ENCODE results near the gene TFDP1.
A peak's percentile ranks its signal among the peaks of the same experiment; 100 is the strongest.
"Not testable (repeated sequence)": the region's sequence is repeated elsewhere in the genome, so short reads cannot be mapped to it uniquely, and the experiment has no call there.

The TFDP1 gene

GRCh38 chr13:113559061-113559460, 25.5 kb upstream of the TFDP1 start:
- H3K27ac Mint-ChIP-seq: peak overlapping the region; percentile 43
- H3K4me3 Mint-ChIP-seq: no peak overlapping the region
- no peaks in the 10 kb centered on the region for H3K36me3 Mint-ChIP-seq
- H3K9me3 Mint-ChIP-seq: no peaks in the 10 kb centered on the region
- no peak for ATAC-seq
- no peaks in the 10 kb centered on the region for H3K4me1 Mint-ChIP-seq
- DNase-seq (ENCODE audit: low spot score in 2 of 2): peak in 1 of 2 donors; percentile 23

GRCh38 chr13:113559901-113560644, 24.5 kb upstream of the TFDP1 start:
- H3K4me1 Mint-ChIP-seq: no peaks in the 10 kb centered on the region
- no peaks in the 10 kb centered on the region for H3K9me3 Mint-ChIP-seq
- no peaks in the 10 kb centered on the region for H3K36me3 Mint-ChIP-seq
- ATAC-seq (no peak), DNase-seq (ENCODE audit: low spot score in 2 of 2) (peak in 1 of 2 donors; percentile 32)
- H3K4me3 Mint-ChIP-seq: no peak overlapping the region
- H3K27ac Mint-ChIP-seq: no peak overlapping the region

- no peak overlapping the region for H3K4me3 Mint-ChIP-seq
- H3K9me3 Mint-ChIP-seq: no peaks in the 10 kb centered on the region
- DNase-seq (ENCODE audit: low spot score in 2 of 2) (peak in 1 of 2 donors; percentile 38), ATAC-seq (no peak)
- H3K4me1 Mint-ChIP-seq: no peaks in the 10 kb centered on the region
- H3K27ac Mint-ChIP-seq: peak overlapping the region; percentile 32
- H3K36me3 Mint-ChIP-seq: no peaks in the 10 kb centered on the region
These were observed 23.7 kb upstream of the TFDP1 start for GRCh38 chr13:113560645-113561416.

GRCh38 chr13:113561417-113562084, 23.0 kb upstream of the TFDP1 start:
- no peak overlapping the region for H3K4me3 Mint-ChIP-seq
- H3K36me3 Mint-ChIP-seq: no peaks in the 10 kb centered on the region
- ATAC-seq (no peak), DNase-seq (ENCODE audit: low spot score in 2 of 2) (peak in 1 of 2 donors; percentile 42)
- peak overlapping the region; percentile 32 for H3K27ac Mint-ChIP-seq
- no peaks in the 10 kb centered on the region for H3K9me3 Mint-ChIP-seq
- H3K4me1 Mint-ChIP-seq: no peaks in the 10 kb centered on the region

GRCh38 chr13:113562085-113562749, 22.3 kb upstream of the TFDP1 start:
- no peak overlapping the region for H3K4me3 Mint-ChIP-seq
- DNase-seq (ENCODE audit: low spot score in 2 of 2) (peak in 1 of 2 donors; percentile 68), ATAC-seq (peak; percentile 57)
- H3K9me3 Mint-ChIP-seq: no peaks in the 10 kb centered on the region
- H3K4me1 Mint-ChIP-seq: no peaks in the 10 kb centered on the region
- no peaks in the 10 kb centered on the region for H3K36me3 Mint-ChIP-seq
- peak overlapping the region; percentile 48 for H3K27ac Mint-ChIP-seq

- H3K4me3 Mint-ChIP-seq: no peak overlapping the region
- no peaks in the 10 kb centered on the region for H3K4me1 Mint-ChIP-seq
- DNase-seq (ENCODE audit: low spot score in 2 of 2): peak in 1 of 2 donors; percentile 36
- H3K9me3 Mint-ChIP-seq: no peaks in the 10 kb centered on the region
- peak overlapping the region; percentile 48 for H3K27ac Mint-ChIP-seq
- H3K36me3 Mint-ChIP-seq: no peaks in the 10 kb centered on the region
- no peak for ATAC-seq
These were observed 21.7 kb upstream of the TFDP1 start for GRCh38 chr13:113562844-113563243.

GRCh38 chr13:113563511-113563910, 21.0 kb upstream of the TFDP1 start:
- H3K27ac Mint-ChIP-seq, H3K36me3 Mint-ChIP-seq, H3K4me3 Mint-ChIP-seq, H3K9me3 Mint-ChIP-seq, ATAC-seq, H3K4me1 Mint-ChIP-seq: not testable (repeated sequence)
- peak in 1 of 2 donors; percentile 30 for DNase-seq (ENCODE audit: low spot score in 2 of 2)

- H3K4me3 Mint-ChIP-seq: no peak overlapping the region
- H3K9me3 Mint-ChIP-seq: no peaks in the 10 kb centered on the region
- H3K27ac Mint-ChIP-seq: no peak overlapping the region
- no peaks in the 10 kb centered on the region for H3K4me1 Mint-ChIP-seq
- no peak for ATAC-seq
- no peaks in the 10 kb centered on the region for H3K36me3 Mint-ChIP-seq
- DNase-seq (ENCODE audit: low spot score in 2 of 2): peak in 1 of 2 donors; percentile 23
These were observed 20.1 kb upstream of the TFDP1 start for GRCh38 chr13:113564331-113565023.

GRCh38 chr13:113565526-113566226, 18.9 kb upstream of the TFDP1 start:
- no peak for ATAC-seq
- peak in 1 of 2 donors; percentile 25 for DNase-seq (ENCODE audit: low spot score in 2 of 2)
- Mint-ChIP-seq H3K4me3 (no peak overlapping the region), H3K27ac (no peak overlapping the region), H3K9me3 (no peaks in the 10 kb centered on the region), H3K4me1 (no peaks in the 10 kb centered on the region), H3K36me3 (no peaks in the 10 kb centered on the region)

GRCh38 chr13:113566227-113566561, 18.4 kb upstream of the TFDP1 start:
- H3K27ac Mint-ChIP-seq: no peak overlapping the region
- DNase-seq (ENCODE audit: low spot score in 2 of 2) (peak in 1 of 2 donors; percentile 17), ATAC-seq (no peak)
- H3K4me1 Mint-ChIP-seq: no peaks in the 10 kb centered on the region
- no peak overlapping the region for H3K4me3 Mint-ChIP-seq
- no peaks in the 10 kb centered on the region for H3K36me3 Mint-ChIP-seq
- no peaks in the 10 kb centered on the region for H3K9me3 Mint-ChIP-seq

GRCh38 chr13:113567681-113568080, 16.9 kb upstream of the TFDP1 start:
- no peak for DNase-seq (ENCODE audit: low spot score in 2 of 2)
- Mint-ChIP-seq H3K27ac (no peak overlapping the region), H3K9me3 (no peaks in the 10 kb centered on the region), H3K4me3 (no peak overlapping the region), H3K4me1 (no peaks in the 10 kb centered on the region), H3K36me3 (no peaks in the 10 kb centered on the region)
- ATAC-seq: no peak

- H3K9me3 Mint-ChIP-seq: peaks cover 12% of the 10 kb centered on the region
- H3K27ac Mint-ChIP-seq: no peak overlapping the region
- ATAC-seq (no peak), DNase-seq (ENCODE audit: low spot score in 2 of 2) (no peak)
- H3K4me3 Mint-ChIP-seq: no peak overlapping the region
- no peaks in the 10 kb centered on the region for H3K4me1 Mint-ChIP-seq
- H3K36me3 Mint-ChIP-seq: no peaks in the 10 kb centered on the region
These were observed 11.5 kb upstream of the TFDP1 start for GRCh38 chr13:113573065-113573464.

GRCh38 chr13:113576597-113576996, 8.0 kb upstream of the TFDP1 start:
- no peak for DNase-seq (ENCODE audit: low spot score in 2 of 2)
- Mint-ChIP-seq H3K36me3 (no peaks in the 10 kb centered on the region), H3K9me3 (peaks cover 14% of the 10 kb centered on the region), H3K4me1 (no peaks in the 10 kb centered on the region), H3K4me3 (no peak overlapping the region), H3K27ac (no peak overlapping the region)
- ATAC-seq: no peak

GRCh38 chr13:113577881-113578435, 6.6 kb upstream of the TFDP1 start:
- no peak for DNase-seq (ENCODE audit: low spot score in 2 of 2)
- no peaks in the 10 kb centered on the region for H3K4me1 Mint-ChIP-seq
- H3K36me3 Mint-ChIP-seq: no peaks in the 10 kb centered on the region
- no peak overlapping the region for H3K4me3 Mint-ChIP-seq
- H3K9me3 Mint-ChIP-seq: peaks cover 14% of the 10 kb centered on the region
- H3K27ac Mint-ChIP-seq: no peak overlapping the region
- ATAC-seq: no peak
